Bronchial epithelial cell (primary cell): ENCODE results near the gene AIRE. TPM values are rescaled to one million over a fixed set of nuclear protein-coding genes. Genes with fewer than 3 reads are reported as not detected.

ENCODE experiments used
- DNase-seq: peaks from one replicate; pipeline ENCODE4 v3.0.0-alpha.2; 2010; ENCODE audit warnings: low read depth
- FAIRE-seq: peaks from 2 replicates; lab custom pipeline; 2011; peaks lifted over from hg19 to GRCh38; lab: Jason Lieb, UNC
- H3K27me3 ChIP-seq: 2 replicates; pipeline ENCODE4 v1.5.1; 2011; ENCODE audit warnings: low read length; ENCODE audit not compliant: control insufficient read depth, insufficient read depth
- H3K36me3 ChIP-seq: 2 replicates; pipeline ENCODE4 v1.5.1; 2011; ENCODE audit warnings: low read length; ENCODE audit not compliant: control insufficient read depth, insufficient read depth
- H3K4me3 ChIP-seq: 2 replicates; pipeline ENCODE4 v1.5.1; 2011; ENCODE audit warnings: mild to moderate bottlenecking, low read depth, low read length, control low read depth
- CTCF ChIP-seq: IDR thresholded peaks from 2 replicates; pipeline ENCODE4 v1.5.1; 2011; ENCODE audit warnings: mild to moderate bottlenecking, moderate library complexity, low read length, control low read depth, inconsistent platforms; ENCODE audit not compliant: insufficient read depth, severe bottlenecking
- total RNA-seq: library from RNA; depleted of rRNA; stranded (reverse); fragments of >200 nt; gene quantifications from 2 replicates; pipeline ENCODE4 v1.2.1, GENCODE V29; 2014

AIRE gene
- total RNA-seq, 1 donor from 2014 or later = not detected

GRCh38 chr21:44305691-44306090, 20.0 kb downstream of the AIRE start:
- FAIRE-seq = no peak
- H3K27me3 ChIP-seq = no peaks in the 10 kb centered on the region
- peaks cover 15% of the 10 kb centered on the region for H3K36me3 ChIP-seq
- no peak for TF ChIP-seq CTCF
- no peak overlapping the region for H3K4me3 ChIP-seq
- DNase-seq = no peak

- no peak for TF ChIP-seq CTCF
- Histone ChIP-seq H3K4me3 (no peak overlapping the region), H3K27me3 (no peaks in the 10 kb centered on the region), H3K36me3 (peaks cover 24% of the 10 kb centered on the region)
- DNase-seq (no peak), FAIRE-seq (no peak)
Measured at GRCh38 chr21:44306936-44307704, 21.4 kb downstream of the AIRE start.

GRCh38 chr21:44310628-44311507, 25.2 kb downstream of the AIRE start:
- FAIRE-seq (peak; percentile 91), DNase-seq (no peak)
- Histone ChIP-seq H3K27me3 (no peaks in the 10 kb centered on the region), H3K4me3 (no peak overlapping the region), H3K36me3 (peaks cover 43% of the 10 kb centered on the region)
- TF ChIP-seq CTCF = no peak

GRCh38 chr21:44312089-44312488, 26.4 kb downstream of the AIRE start:
- FAIRE-seq = no peak
- H3K27me3 ChIP-seq = no peaks in the 10 kb centered on the region
- H3K4me3 ChIP-seq = no peak overlapping the region
- peaks cover 42% of the 10 kb centered on the region for H3K36me3 ChIP-seq
- no peak for TF ChIP-seq CTCF
- DNase-seq = no peak

- H3K27me3 ChIP-seq = no peaks in the 10 kb centered on the region
- no peak overlapping the region for H3K4me3 ChIP-seq
- TF ChIP-seq CTCF = no peak
- no peak for FAIRE-seq
- no peak for DNase-seq
- peaks cover 45% of the 10 kb centered on the region for H3K36me3 ChIP-seq
Measured at GRCh38 chr21:44312716-44313115, 27.0 kb downstream of the AIRE start.
